SW480 (cell line): Measurements from ENCODE around the gene SLC9A6.
"Not testable (repeated sequence)": the region's sequence is repeated elsewhere in the genome, so short reads cannot be mapped to it uniquely, and the experiment has no call there.

ENCODE experiments used
- DNase-seq: peaks from one replicate; pipeline ENCODE4 v3.0.0-alpha.2; 2016; ENCODE audit warnings: low spot score

SLC9A6 gene

GRCh38 chrX:136063340-136064079 lies 78.3 kb downstream of the SLC9A6 start:
- no peak for DNase-seq

- DNase-seq = no peak
Observed at GRCh38 chrX:136064661-136065043, 79.4 kb downstream of the SLC9A6 start.

- no peak for DNase-seq
Observed at GRCh38 chrX:136065044-136065671, 79.9 kb downstream of the SLC9A6 start.

- DNase-seq = no peak
Observed at GRCh38 chrX:136067097-136067496, 81.9 kb downstream of the SLC9A6 start.

- no peak for DNase-seq
Observed at GRCh38 chrX:136067966-136068365, 82.7 kb downstream of the SLC9A6 start.

- DNase-seq = no peak
Observed at GRCh38 chrX:136076942-136077341, 91.7 kb downstream of the SLC9A6 start.

GRCh38 chrX:136080766-136081165 lies 95.5 kb downstream of the SLC9A6 start:
- no peak for DNase-seq

- no peak for DNase-seq
Observed at GRCh38 chrX:136086521-136086920, 101.3 kb downstream of the SLC9A6 start.

- not testable (repeated sequence) for DNase-seq
Observed at GRCh38 chrX:136091898-136092297, 106.7 kb downstream of the SLC9A6 start.

GRCh38 chrX:136094962-136095361 lies 109.7 kb downstream of the SLC9A6 start:
- DNase-seq = no peak
